Activated T-cell treated with anti-CD3 and anti-CD28 coated beads for 24 hours (primary cell): ENCODE data around the gene LENG1.

Source experiments
- DNase-seq: peaks from one replicate; pipeline ENCODE4 v3.0.0-alpha.2; 2020; ENCODE audit warnings: low read depth

Gene LENG1

DNA sequence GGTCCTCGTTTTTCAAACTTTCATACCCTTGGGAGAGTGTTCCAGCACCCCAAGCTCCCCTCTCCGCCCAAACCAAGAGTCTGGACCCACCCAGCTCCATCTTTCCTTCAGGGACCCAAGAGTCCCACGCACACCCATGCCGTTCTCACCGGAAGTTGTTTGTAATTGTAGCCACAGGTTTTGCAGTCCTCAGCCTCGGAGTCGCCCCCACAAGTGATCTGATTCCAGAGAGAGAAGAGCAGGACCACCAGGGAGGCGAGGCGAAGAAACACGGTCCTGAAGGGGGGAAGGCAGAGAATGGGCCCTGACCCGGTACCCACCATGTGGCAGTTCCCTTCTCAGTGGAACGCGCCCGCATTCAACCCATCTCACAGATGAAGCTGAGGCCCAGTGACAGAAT lies 3.4 kb upstream of the LENG1 start:
- DNase-seq = no peak

GRCh38 chr19:54162241-54162805 lies 2.8 kb upstream of the LENG1 start:
- peak; percentile 71 for DNase-seq

DNA sequence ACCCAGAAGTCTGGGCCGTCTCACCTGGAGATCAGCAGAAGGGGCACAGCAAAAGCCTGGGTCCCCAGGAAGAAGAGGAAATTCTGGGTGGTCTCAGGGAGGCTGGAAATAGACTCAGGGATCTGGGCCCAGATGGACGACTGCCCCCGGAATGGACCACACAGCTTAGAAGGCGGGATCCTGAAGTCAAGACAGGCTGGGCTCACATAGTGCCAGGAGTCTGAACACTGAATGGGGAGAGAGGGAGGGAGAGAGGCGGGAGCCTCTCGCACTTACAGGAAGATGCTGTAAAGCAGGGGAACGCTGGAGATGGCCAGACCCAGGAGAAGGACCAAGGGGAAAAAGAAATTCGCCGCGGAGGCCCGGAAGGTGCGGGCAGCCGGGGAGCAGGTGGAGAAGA lies 1.3 kb upstream of the LENG1 start:
- no peak for DNase-seq

GRCh38 chr19:54160182-54160811 lies 776 bp upstream of the LENG1 start:
- no peak for DNase-seq

GRCh38 chr19:54158812-54159351 lies 639 bp downstream of the LENG1 start:
- DNase-seq = peak; percentile 11

DNA sequence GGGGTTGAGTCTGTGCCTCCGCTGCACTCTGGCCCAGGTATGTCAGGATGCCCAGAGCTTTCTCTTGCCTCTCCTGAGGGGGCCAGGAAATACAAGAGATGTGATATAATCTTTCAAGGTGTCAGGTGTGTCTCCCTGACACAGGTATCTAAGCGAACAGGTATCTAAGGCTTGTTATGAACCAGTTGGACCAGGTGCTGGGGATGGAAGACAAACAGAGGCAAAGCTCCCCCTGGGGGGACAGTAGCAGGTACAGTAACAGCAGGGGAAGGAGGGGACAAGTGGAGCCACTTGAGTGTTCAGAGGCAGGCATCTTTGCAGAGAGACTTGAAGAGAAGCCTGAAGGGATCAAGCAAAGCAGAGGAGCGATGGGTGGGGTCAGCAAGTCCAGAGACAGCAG lies 2.6 kb downstream of the LENG1 start:
- no peak for DNase-seq

DNA sequence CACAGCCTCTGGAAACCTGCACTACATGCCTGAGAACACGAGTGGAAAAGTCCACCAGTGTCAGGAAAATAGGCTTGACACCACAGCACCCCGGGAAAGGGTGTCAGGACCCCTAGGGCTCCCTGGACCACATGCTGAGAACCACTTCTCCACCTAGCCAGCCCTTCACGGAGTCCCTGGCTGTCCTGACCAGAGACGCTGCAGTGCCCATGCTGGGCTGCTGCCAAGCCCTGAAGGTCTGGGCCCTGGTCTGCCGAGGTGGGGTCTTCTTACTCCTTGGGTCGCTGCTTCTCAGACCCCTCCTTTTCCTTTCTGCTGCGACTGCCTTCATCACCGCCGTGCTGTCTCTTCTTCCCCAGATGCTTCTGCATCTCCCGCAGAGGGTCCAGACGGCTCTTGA lies 3.0 kb downstream of the LENG1 start:
- DNase-seq = no peak

DNA sequence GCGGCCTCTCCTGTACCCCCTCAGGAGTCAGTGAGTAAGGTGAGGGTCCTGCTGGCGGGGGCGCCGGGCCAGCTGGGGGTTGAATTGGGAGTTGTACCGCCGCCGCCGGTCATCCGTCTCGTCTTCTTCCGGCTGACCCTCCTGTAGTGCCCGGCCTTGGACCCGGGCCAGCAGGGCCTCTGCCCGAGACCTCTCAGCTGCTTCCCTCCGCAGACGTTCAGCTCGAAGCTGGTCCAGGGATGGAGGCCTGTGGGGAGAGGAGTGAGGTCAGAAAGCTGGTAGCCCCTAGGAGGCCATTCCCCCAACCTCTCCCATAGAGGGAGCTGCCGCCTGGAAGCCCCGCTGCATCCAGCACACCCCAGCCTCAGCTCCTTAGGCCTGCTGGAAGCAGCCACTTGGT lies 3.8 kb downstream of the LENG1 start:
- DNase-seq = no peak

DNA sequence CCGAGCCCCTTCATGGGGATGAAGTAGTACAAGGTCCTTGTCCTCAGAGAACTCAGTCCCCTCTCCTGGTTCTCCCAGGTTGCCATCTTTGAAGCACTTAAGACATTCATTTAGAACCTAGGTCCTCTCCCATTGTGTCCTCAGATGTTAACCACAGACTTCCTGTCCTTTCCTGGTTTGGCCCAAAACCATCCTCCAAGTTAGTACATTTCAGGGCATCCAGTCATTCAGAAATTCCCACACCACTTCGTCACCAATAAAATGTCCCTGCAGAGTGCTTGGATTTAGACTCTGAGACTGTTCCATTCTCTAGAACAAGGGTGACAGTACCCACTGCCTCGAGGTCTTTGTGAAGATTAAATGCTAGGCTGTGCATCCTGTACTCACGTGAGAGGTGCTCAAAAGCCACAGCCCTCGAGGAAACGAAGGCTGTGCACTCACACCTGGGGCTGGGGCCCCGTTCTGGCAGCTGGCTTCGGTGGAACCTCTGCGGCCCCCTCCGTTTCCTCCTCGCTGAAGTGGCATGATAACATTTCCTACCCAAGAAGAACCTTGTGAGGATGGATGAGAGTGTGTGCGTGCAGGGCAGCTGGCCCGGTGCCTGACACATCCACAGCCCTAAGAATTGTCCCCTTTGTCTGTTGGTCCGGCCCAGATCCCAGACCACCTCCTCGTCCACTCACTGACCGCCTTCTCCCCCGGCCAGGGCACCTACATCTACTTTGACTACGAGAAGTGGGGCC lies 4.7 kb downstream of the LENG1 start:
- DNase-seq = no peak

- no peak for DNase-seq
These were observed 5.7 kb downstream of the LENG1 start for GRCh38 chr19:54153731-54154326.

DNA sequence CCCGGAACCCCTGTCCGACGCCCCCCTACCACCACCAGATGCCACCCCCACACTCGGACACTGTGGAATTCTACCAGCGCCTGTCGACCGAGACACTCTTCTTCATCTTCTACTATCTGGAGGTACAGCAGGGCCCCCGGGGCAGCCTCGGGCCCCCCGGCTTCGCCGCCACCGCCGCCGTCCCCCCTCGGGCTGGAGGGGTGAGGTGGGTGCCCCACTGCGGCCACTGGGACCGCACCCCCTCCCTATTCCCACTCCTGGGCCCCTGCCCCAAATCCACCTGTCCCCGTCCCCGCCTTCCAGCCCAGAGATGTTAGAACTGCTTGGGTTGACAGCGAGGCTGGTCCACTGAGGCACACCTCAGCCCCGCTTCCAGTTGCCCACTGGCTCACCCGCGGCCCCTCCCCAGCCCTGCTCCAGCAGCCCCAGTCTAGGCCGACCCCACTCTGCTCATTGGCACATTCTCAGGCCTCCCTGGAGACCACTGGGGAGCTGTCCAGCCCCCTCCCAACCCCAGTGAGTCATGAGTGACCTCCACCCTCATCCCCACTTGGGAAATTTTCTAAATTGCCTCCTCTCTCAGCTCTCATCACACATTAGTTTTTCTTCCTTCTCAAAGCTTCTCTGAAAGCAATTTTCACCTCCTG lies 6.5 kb downstream of the LENG1 start:
- no peak for DNase-seq

GRCh38 chr19:54152267-54152666 lies 7.3 kb downstream of the LENG1 start:
- no peak for DNase-seq

GRCh38 chr19:54151362-54152035 lies 8.0 kb downstream of the LENG1 start:
- no peak for DNase-seq

GRCh38 chr19:54149021-54149812 lies 10.3 kb downstream of the LENG1 start:
- no peak for DNase-seq

GRCh38 chr19:54148158-54148557 lies 11.4 kb downstream of the LENG1 start:
- DNase-seq = no peak

- DNase-seq = no peak
These were observed 11.8 kb downstream of the LENG1 start for GRCh38 chr19:54147676-54148075.

DNA sequence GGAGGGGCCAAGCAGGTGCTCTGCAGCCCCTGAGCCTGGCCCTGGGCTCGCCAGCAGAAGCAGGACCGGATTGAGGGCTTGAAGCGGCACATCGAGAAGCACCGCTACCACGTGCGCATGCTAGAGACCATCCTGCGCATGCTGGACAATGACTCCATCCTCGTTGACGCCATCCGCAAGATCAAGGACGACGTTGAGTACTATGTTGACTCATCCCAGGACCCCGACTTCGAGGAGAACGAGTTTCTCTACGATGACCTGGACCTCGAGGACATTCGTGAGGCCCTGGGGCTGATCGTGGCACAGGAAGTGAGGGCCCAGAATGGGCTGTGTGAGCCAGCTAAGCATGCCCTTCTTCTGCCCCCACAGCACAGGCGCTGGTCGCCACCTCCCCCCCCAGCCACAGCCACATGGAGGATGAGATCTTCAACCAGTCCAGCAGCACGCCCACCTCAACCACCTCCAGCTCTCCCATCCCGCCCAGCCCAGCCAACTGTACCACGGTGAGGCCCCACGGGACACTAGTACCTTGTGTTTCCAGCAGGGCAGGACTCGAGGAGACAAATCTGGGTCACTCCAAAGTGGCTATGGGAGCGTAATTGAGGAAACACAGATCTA lies 13.9 kb downstream of the LENG1 start:
- no peak for DNase-seq

DNA sequence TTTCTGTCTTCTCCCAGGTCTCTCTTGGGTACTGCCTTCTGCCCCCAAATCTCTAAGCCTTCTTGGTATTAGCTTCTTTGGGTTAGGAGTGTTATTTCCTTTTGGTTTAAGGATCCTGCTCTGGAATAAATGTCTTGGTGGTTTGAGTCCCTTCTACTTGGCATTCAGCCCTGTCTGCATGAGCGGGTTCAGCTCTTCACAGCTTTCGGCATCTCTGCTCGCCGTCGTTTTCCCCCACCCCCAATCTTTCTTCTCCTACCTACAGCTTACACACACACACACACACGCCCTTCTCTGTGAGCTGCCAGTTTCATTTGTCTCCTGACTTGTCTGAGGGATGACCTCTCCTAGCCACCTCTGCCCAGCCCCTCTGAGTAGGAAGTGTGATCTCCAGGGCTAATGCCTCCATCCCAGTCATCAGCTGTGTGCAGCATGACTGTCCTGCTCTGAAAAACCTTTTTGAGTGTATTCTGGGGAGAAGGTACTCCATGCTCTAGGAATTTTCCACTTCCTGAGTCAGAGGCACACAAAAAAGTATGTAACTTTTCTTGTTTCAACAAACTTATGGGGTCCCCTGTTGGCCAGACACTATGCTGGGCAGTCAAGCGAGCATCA lies 17.2 kb downstream of the LENG1 start:
- DNase-seq = no peak

DNA sequence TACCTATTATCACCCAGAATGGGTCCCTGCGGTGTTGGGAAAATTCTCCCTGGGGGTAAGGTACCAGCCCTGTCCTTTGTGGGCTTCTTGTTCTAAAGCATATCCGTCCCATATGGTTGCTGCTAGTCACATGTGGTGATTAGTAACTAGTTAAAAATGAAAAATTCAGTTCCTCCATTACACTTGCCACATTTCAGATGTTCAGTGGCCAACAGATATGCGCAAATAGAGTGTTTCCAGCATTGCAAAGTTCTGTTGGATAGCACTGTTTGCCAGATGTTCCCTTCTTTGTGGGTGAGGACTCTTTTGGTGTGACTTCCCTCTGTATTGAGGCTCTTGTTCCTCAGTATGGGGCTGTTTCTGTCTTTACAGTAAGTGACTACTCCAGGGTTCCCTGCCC lies 18.2 kb downstream of the LENG1 start:
- DNase-seq = no peak
